ENCODE results near the gene MTTP.

GRCh38 chr4:99654361-99654761 lies 79.7 kb downstream of the MTTP start:
- TF ChIP-seq CTCF (IDR thresholded peaks at IDR 0.05) (no peak), POLR2A (IDR thresholded peaks at IDR 0.05) (no peak)
